Peyer's patch (tissue), 4 donors: ENCODE measurements around the gene IL31RA. TPM values are rescaled to one million over a fixed set of nuclear protein-coding genes. Genes with fewer than 3 reads are reported as not detected.

Source experiments
- DNase-seq, 3 donors: peaks; one replicate each; pipeline ENCODE4 v3.0.0-alpha.2; 2017 to 2019
- H3K27ac ChIP-seq, 4 donors: fragments of 200-600 bp; sonication (generic); one replicate each; pipeline ENCODE4 v1.5.1; 2016 to 2019
- H3K27me3 ChIP-seq, 2 donors: fragments of 200-600 bp; sonication (generic); one replicate each; pipeline ENCODE4 v1.5.1; 2019
- H3K36me3 ChIP-seq, 3 donors: fragments of 200-600 bp; sonication (generic); one replicate each; pipeline ENCODE4 v1.5.1; 2016 to 2019
- H3K4me1 ChIP-seq, 4 donors: fragments of 200-600 bp; sonication (generic); one replicate each; pipeline ENCODE4 v1.5.1; 2016 to 2019
- H3K4me3 ChIP-seq, 4 donors: fragments of 200-600 bp; sonication (generic); 1 replicate in 3 of 4; 2 replicates in 1 of 4; pipeline ENCODE4 v1.5.1; 2016 to 2019; ENCODE audit warnings: mild to moderate bottlenecking in 1 of 4
- H3K9me3 ChIP-seq, 4 donors: fragments of 200-600 bp; sonication (generic); one replicate each; pipeline ENCODE4 v1.5.1; 2016 to 2019; ENCODE audit warnings: mild to moderate bottlenecking in 1 of 4
- POLR2A ChIP-seq, 2 donors: fragments of 450-650 bp; IDR thresholded peaks; one replicate each; pipeline ENCODE4 v1.5.1; 2017; ENCODE audit warnings: antibody characterized with exemption in 2 of 2, mild to moderate bottlenecking in 2 of 2, moderate library complexity in 2 of 2
- total RNA-seq, 4 donors: library from RNA; depleted of rRNA; stranded (reverse); fragments of >200 nt; gene quantifications; one replicate each; pipeline ENCODE4 v1.1.0, GENCODE V29; 2016
- TF ChIP-seq, protein P1 (sequence below), 6 experiments: fragments of 450-650 bp in 4 of 6; fragments of 200-600 bp in 2 of 6; sonication (generic) in 1 of 6; IDR thresholded peaks; one replicate each; pipeline ENCODE4 v1.5.1; 2017 to 2019; ENCODE audit warnings: antibody characterized with exemption in 6 of 6, mild to moderate bottlenecking in 3 of 6, moderate library complexity in 1 of 6

The IL31RA gene
- total RNA-seq, 4 donors from 2014 or later, result not detected

GRCh38 chr5:55897206-55897894 is 46.2 kb downstream of the IL31RA start:
- H3K4me1 ChIP-seq, result no peaks in the 10 kb centered on the region
- no peak overlapping the region for H3K4me3 ChIP-seq
- TF ChIP-seq, protein P1, sequence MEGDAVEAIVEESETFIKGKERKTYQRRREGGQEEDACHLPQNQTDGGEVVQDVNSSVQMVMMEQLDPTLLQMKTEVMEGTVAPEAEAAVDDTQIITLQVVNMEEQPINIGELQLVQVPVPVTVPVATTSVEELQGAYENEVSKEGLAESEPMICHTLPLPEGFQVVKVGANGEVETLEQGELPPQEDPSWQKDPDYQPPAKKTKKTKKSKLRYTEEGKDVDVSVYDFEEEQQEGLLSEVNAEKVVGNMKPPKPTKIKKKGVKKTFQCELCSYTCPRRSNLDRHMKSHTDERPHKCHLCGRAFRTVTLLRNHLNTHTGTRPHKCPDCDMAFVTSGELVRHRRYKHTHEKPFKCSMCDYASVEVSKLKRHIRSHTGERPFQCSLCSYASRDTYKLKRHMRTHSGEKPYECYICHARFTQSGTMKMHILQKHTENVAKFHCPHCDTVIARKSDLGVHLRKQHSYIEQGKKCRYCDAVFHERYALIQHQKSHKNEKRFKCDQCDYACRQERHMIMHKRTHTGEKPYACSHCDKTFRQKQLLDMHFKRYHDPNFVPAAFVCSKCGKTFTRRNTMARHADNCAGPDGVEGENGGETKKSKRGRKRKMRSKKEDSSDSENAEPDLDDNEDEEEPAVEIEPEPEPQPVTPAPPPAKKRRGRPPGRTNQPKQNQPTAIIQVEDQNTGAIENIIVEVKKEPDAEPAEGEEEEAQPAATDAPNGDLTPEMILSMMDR (IDR thresholded peaks at IDR 0.05), result no peak
- TF ChIP-seq POLR2A (IDR thresholded peaks at IDR 0.05), result no peak
- no peaks in the 10 kb centered on the region for H3K9me3 ChIP-seq
- no peaks in the 10 kb centered on the region for H3K27me3 ChIP-seq
- DNase-seq, result no peak
- H3K27ac ChIP-seq, result no peak overlapping the region
- no peaks in the 10 kb centered on the region for H3K36me3 ChIP-seq

GRCh38 chr5:55897905-55898304 is 46.7 kb downstream of the IL31RA start:
- no peak for DNase-seq
- Histone ChIP-seq H3K36me3 (no peaks in the 10 kb centered on the region), H3K27me3 (no peaks in the 10 kb centered on the region), H3K9me3 (no peaks in the 10 kb centered on the region), H3K4me3 (no peak overlapping the region), H3K27ac (no peak overlapping the region), H3K4me1 (no peaks in the 10 kb centered on the region)
- TF ChIP-seq POLR2A (IDR thresholded peaks at IDR 0.05), result no peak
- TF ChIP-seq, protein P1 (IDR thresholded peaks at IDR 0.05), result no peak

DNA sequence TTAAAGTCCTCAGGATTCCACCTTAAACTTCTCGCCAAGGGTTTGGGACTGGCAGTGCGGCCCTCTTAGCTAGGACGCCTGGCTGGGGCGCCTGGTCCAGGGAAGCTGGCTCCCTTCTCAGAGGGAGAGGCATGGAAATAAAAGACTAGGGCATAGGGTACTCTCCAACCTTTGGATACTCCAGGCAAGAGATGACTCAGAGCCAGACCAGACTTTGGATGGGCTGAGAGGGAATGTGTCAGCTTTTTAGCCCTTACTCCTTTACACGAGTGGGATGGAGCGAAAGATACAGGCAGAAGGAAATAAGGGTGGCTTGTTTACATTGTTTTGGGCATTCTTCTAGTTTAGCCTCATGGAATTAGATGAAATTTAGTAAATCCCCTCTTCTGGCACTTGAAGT is 48.2 kb downstream of the IL31RA start:
- TF ChIP-seq, protein P1 (IDR thresholded peaks at IDR 0.05), result no peak
- TF ChIP-seq POLR2A (IDR thresholded peaks at IDR 0.05), result no peak
- no peak for DNase-seq
- Histone ChIP-seq H3K36me3 (no peaks in the 10 kb centered on the region), H3K27ac (no peak overlapping the region), H3K9me3 (no peaks in the 10 kb centered on the region), H3K4me3 (no peak overlapping the region), H3K27me3 (no peaks in the 10 kb centered on the region), H3K4me1 (no peaks in the 10 kb centered on the region)

DNA sequence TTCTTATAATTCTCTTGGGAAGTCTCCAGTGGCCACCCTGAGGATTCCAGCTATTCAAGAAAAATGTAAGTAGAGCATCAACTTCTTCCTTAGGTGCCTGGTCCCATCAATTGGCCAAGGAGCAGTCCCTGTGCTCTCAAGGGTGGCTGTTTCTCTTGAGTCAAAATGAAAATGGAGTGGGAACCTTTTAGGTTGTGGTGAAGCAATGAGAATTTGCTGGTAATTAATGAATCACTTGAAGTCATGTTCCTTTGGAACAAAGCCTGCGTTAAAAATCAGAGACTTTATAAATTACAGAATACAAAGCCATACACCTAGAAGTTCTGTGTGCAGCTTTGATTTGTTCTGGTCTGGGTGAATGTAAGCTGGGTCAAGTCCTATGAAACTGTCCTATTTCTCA is 48.9 kb downstream of the IL31RA start:
- Histone ChIP-seq H3K27ac (no peak overlapping the region), H3K27me3 (no peaks in the 10 kb centered on the region), H3K4me3 (no peak overlapping the region), H3K9me3 (no peaks in the 10 kb centered on the region), H3K4me1 (no peaks in the 10 kb centered on the region), H3K36me3 (no peaks in the 10 kb centered on the region)
- TF ChIP-seq, protein P1 (IDR thresholded peaks at IDR 0.05), result no peak
- TF ChIP-seq POLR2A (IDR thresholded peaks at IDR 0.05), result no peak
- no peak for DNase-seq

GRCh38 chr5:55900776-55901175 is 49.6 kb downstream of the IL31RA start:
- Histone ChIP-seq H3K36me3 (no peaks in the 10 kb centered on the region), H3K9me3 (no peaks in the 10 kb centered on the region), H3K27ac (no peak overlapping the region), H3K4me1 (no peaks in the 10 kb centered on the region), H3K4me3 (no peak overlapping the region), H3K27me3 (no peaks in the 10 kb centered on the region)
- no peak for DNase-seq
- TF ChIP-seq POLR2A (IDR thresholded peaks at IDR 0.05), result no peak

DNA sequence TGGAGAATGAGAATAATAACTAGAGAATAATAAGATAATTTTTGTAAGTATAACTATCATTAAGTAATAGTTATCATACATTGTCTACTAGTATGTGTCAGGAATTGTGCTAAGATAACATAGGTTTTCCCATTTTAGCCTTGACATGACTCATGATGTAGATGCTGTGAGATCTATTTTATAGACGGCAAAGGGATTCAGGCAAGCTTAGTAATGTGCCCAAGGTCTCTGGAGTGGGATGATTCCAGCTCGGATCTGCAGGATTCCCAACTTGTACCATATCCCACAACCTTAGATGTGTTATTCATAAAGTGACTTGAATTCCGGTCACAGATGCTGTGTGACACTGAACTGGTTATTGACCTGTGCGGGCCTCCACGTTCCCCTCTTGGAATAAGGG is 51.5 kb downstream of the IL31RA start:
- no peaks in the 10 kb centered on the region for H3K9me3 ChIP-seq
- no peak for DNase-seq
- H3K4me3 ChIP-seq, result no peak overlapping the region
- H3K4me1 ChIP-seq, result no peaks in the 10 kb centered on the region
- no peaks in the 10 kb centered on the region for H3K36me3 ChIP-seq
- TF ChIP-seq, protein P1 (IDR thresholded peaks at IDR 0.05), result no peak
- TF ChIP-seq POLR2A (IDR thresholded peaks at IDR 0.05), result no peak
- no peak overlapping the region for H3K27ac ChIP-seq
- no peaks in the 10 kb centered on the region for H3K27me3 ChIP-seq
